H1 (cell line): Measurements from ENCODE around the gene MRPL43. TPM values are rescaled to one million over a fixed set of nuclear protein-coding genes. Genes with fewer than 3 reads are reported as not detected.

Source experiments
- ASH2L ChIP-seq: fragments of 200-600, 300-600 bp; sonication (generic); IDR thresholded peaks from one replicate; pipeline ENCODE4 v1.7.1; 2017; ENCODE audit warnings: low read length
- BRCA1 ChIP-seq: IDR thresholded peaks from 2 replicates; pipeline ENCODE4 v1.6.1; 2012; ENCODE audit warnings: low read depth, low read length, improper control_type of control experiment
- CBX5 ChIP-seq: fragments of 300-800, 300-1000 bp; sonication (generic); IDR thresholded peaks from 2 replicates; pipeline ENCODE4 v1.7.1; 2016; ENCODE audit warnings: antibody characterized with exemption, low read length, low read depth
- CBX8 ChIP-seq: fragments of 300-800, 300-1000 bp; sonication (generic); IDR thresholded peaks from 2 replicates; pipeline ENCODE4 v1.7.1; 2016; ENCODE audit warnings: low read depth, low read length, borderline replicate concordance
- EGR1 ChIP-seq: IDR thresholded peaks from 2 replicates; pipeline ENCODE4 v1.6.1; 2011; ENCODE audit warnings: low read depth, low read length, borderline replicate concordance
- FOSL1 ChIP-seq: IDR thresholded peaks from 2 replicates; pipeline ENCODE4 v1.6.1; 2011; ENCODE audit warnings: mild to moderate bottlenecking, low read depth, low read length, moderate library complexity; ENCODE audit not compliant: insufficient read depth
- GABPA ChIP-seq: IDR thresholded peaks from 2 replicates; pipeline ENCODE4 v1.6.1; 2011; ENCODE audit warnings: mild to moderate bottlenecking, low read length, moderate library complexity, borderline replicate concordance; ENCODE audit not compliant: insufficient read depth
- HDAC2 ChIP-seq, 2 experiments: fragments of 300-600 bp in 1 of 2; sonication (generic) in 1 of 2; IDR thresholded peaks; 2 replicates each; pipeline ENCODE4 v1.6.1; 2011 to 2012; ENCODE audit warnings: low read depth in 2 of 2, low read length in 2 of 2, mild to moderate bottlenecking in 2 of 2, moderate library complexity in 2 of 2, borderline replicate concordance in 1 of 2, inconsistent platforms in 1 of 2
- JUND ChIP-seq: IDR thresholded peaks from 2 replicates; pipeline ENCODE4 v1.6.1; 2011; ENCODE audit warnings: mild to moderate bottlenecking, improper control_type of control experiment, low read length
- KDM1A ChIP-seq: fragments of 200-600, 300-600 bp; sonication (generic); IDR thresholded peaks from 2 replicates; pipeline ENCODE4 v1.7.1; 2016; ENCODE audit warnings: mild to moderate bottlenecking, low read length, borderline replicate concordance
- POLR2A ChIP-seq, 2 experiments: IDR thresholded peaks; 1 replicate in 1 of 2; 2 replicates in 1 of 2; pipeline ENCODE4 v1.6.1; 2011; ENCODE audit warnings: low read depth in 2 of 2, low read length in 2 of 2, mild to moderate bottlenecking in 2 of 2; ENCODE audit errors: control extremely low read depth in 1 of 2
- RAD21 ChIP-seq, 2 experiments: IDR thresholded peaks in 1 of 2; conservative IDR thresholded peaks in 1 of 2; 2 replicates each; pipeline ENCODE4 v1.6.1; 2011; ENCODE audit warnings: low read depth in 2 of 2, low read length in 2 of 2, improper control_type of control experiment in 1 of 2, inconsistent platforms in 1 of 2, mild to moderate bottlenecking in 1 of 2, moderate library complexity in 1 of 2
- RFX5 ChIP-seq: IDR thresholded peaks from 2 replicates; pipeline ENCODE4 v1.6.1; 2011; ENCODE audit warnings: low read depth, low read length, improper control_type of control experiment, borderline replicate concordance
- SAP30 ChIP-seq: fragments of 300-600 bp; sonication (generic); IDR thresholded peaks from 2 replicates; pipeline ENCODE4 v1.7.1; 2012; ENCODE audit warnings: low read length, moderate library complexity, mild to moderate bottlenecking, inconsistent platforms; ENCODE audit not compliant: insufficient read depth, insufficient replicate concordance
- SP2 ChIP-seq: IDR thresholded peaks from 2 replicates; pipeline ENCODE4 v1.6.1; 2012; ENCODE audit warnings: mild to moderate bottlenecking, low read length, inconsistent platforms
- SP4 ChIP-seq: IDR thresholded peaks from 2 replicates; pipeline ENCODE4 v1.6.1; 2012; ENCODE audit warnings: low read length, inconsistent platforms
- TAF1 ChIP-seq: IDR thresholded peaks from 2 replicates; pipeline ENCODE4 v1.6.1; 2011; ENCODE audit warnings: mild to moderate bottlenecking, low read depth, low read length
- TCF12 ChIP-seq: IDR thresholded peaks from 2 replicates; pipeline ENCODE4 v1.6.1; 2011; ENCODE audit warnings: low read depth, mild to moderate bottlenecking, low read length
- YY1 ChIP-seq: IDR thresholded peaks from 2 replicates; pipeline ENCODE4 v1.6.1; 2011; ENCODE audit warnings: low read depth, mild to moderate bottlenecking, low read length
- polyA plus RNA-seq, 7 experiments: library from polyadenylated mRNA; depleted of rRNA in 3 of 7; stranded (reverse) in 5 of 7; unstranded in 2 of 7; fragments of >200 nt in 5 of 7; fragments of 200-250 nt in 2 of 7; gene quantifications; 1 replicate in 5 of 7; 2 replicates in 1 of 7; 4 replicates in 1 of 7; pipeline versions ENCODE4 v1.2.1 to v1.2.3, GENCODE V29; 2011 to 2013; ENCODE audit warnings: missing spikeins in 2 of 7, mixed read lengths in 2 of 7
- total RNA-seq: library from RNA; stranded (reverse); fragmentation: NEBNext Ultra II Directional; extraction: Animal tissue kit (Norgen Biotek cat#: 25700); gene quantifications from 2 replicates; pipeline ENCODE4 v1.2.1, GENCODE V29; 2021
- TF ChIP-seq, protein P1 (sequence below): IDR thresholded peaks from 2 replicates; pipeline ENCODE4 v1.6.1; 2012; ENCODE audit warnings: low read length, inconsistent platforms
- TF ChIP-seq, protein P2 (sequence below): IDR thresholded peaks from 2 replicates; pipeline ENCODE4 v1.6.1; 2011; ENCODE audit warnings: low read length, improper control_type of control experiment

MRPL43 gene
- total and polyA plus RNA-seq, 2 of the 8 experiments (the other 6 are each of a cell fraction or from before 2014, with no cell fraction given), result 74.1 to 149 TPM

DNA sequence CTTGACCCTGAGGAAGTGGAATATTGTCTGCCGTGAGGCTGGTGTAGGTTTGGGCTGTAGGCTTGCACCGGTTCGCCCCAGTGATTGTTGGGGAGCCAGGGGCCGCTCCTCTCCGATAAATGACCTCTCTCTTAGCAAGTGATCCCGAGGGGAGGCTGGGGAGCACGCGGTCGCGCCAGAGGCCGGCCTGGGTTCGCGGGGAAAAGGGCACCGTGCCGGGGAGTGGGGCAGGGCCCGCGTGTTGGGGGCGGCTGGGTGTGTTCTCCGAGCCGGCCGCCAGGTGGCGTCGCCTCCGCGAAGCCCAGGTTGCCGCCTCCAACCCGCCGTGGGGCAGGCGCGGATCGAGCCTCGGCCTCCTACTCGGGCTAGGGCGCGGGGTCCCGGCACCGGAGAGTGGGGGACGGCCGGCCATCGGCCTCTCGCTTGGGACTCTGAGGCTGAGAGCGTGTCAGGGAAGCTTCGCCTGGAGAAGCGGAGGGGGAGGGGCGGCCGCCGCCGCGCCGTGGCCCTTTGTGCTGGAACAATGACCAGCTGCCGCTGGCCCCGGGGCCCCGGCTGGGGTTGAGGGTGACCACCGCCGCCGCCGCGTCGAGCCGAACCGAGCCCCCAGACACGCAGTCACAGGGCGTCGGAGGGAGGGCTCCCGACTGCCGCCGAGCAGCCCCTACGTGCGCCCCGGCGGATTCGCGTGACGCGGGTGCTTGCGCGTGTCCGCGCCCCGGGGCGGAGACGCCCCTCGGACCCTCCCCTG is 11.9 kb upstream of the MRPL43 start (continued):
- TF ChIP-seq HDAC2 (IDR thresholded peaks at IDR 0.05; ENCODE audit: borderline replicate concordance in 1 of 2, low read depth in 2 of 2, low read length in 2 of 2) (peak in 1 of 2 experiments; percentile 15; a peak in 1 of 4 replicates), KDM1A (no peak), RFX5 (no peak), JUND (no peak), ASH2L (peak; percentile 11), GABPA (no peak), SAP30 (no peak), YY1 (no peak), POLR2A (IDR thresholded peaks at IDR 0.05; ENCODE audit: control extremely low read depth in 1 of 2, low read depth in 2 of 2, low read length in 2 of 2) (peak in 1 of 2 experiments; percentile 71; a peak in 1 of 3 replicates), TCF12 (no peak), FOSL1 (no peak), EGR1 (no peak; the same call in 1 of the 2 replicates), TAF1 (0 out of 2 replicates have a peak, but pooled peaks have one; percentile 59), BRCA1 (no peak), RAD21 (IDR thresholded peaks at IDR 0.05 in 1 of 2, conservative IDR thresholded peaks at IDR 0.05 in 1 of 2; ENCODE audit: low read depth in 2 of 2, low read length in 2 of 2) (peak; percentile 22 to 50; a peak in 2 of 4 replicates), CBX5 (no peak), SP4 (peak; percentile 71; the same call in 1 of the 2 replicates), SP2 (no peak), CBX8 (no peak)
- TF ChIP-seq, protein P1, sequence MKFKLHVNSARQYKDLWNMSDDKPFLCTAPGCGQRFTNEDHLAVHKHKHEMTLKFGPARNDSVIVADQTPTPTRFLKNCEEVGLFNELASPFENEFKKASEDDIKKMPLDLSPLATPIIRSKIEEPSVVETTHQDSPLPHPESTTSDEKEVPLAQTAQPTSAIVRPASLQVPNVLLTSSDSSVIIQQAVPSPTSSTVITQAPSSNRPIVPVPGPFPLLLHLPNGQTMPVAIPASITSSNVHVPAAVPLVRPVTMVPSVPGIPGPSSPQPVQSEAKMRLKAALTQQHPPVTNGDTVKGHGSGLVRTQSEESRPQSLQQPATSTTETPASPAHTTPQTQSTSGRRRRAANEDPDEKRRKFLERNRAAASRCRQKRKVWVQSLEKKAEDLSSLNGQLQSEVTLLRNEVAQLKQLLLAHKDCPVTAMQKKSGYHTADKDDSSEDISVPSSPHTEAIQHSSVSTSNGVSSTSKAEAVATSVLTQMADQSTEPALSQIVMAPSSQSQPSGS, result no peak
- TF ChIP-seq, protein P2, sequence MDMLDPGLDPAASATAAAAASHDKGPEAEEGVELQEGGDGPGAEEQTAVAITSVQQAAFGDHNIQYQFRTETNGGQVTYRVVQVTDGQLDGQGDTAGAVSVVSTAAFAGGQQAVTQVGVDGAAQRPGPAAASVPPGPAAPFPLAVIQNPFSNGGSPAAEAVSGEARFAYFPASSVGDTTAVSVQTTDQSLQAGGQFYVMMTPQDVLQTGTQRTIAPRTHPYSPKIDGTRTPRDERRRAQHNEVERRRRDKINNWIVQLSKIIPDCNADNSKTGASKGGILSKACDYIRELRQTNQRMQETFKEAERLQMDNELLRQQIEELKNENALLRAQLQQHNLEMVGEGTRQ, result no peak
